ENCODE data around the gene ERAS.
"Not testable (repeated sequence)": the region's sequence is repeated elsewhere in the genome, so short reads cannot be mapped to it uniquely, and the experiment has no call there.

Gene ERAS

GRCh38 chrX:48833542-48834138 lies 7.3 kb downstream of the ERAS start:
- DNase-seq, result no peak

GRCh38 chrX:48834383-48834709 lies 8.0 kb downstream of the ERAS start:
- DNase-seq, result no peak

- DNase-seq, result peak; percentile 11
These were observed 9.4 kb downstream of the ERAS start, which contains the start of gene PCSK1N for GRCh38 chrX:48835524-48836329. Gene PCSK1N (minus strand): TSS chrX:48835610. CDS start chrX:48835532, 78 bp downstream.

- no peak for DNase-seq
These were observed 13.4 kb downstream of the ERAS start for GRCh38 chrX:48839686-48840085.

- DNase-seq, result no peak
These were observed 22.5 kb downstream of the ERAS start for GRCh38 chrX:48848847-48849246.

- no peak for DNase-seq
These were observed 26.5 kb downstream of the ERAS start for GRCh38 chrX:48852857-48853256.

- DNase-seq, result not testable (repeated sequence)
These were observed 27.2 kb downstream of the ERAS start for GRCh38 chrX:48853494-48853893.

- not testable (repeated sequence) for DNase-seq
These were observed 27.9 kb downstream of the ERAS start for GRCh38 chrX:48854121-48854804.

- DNase-seq, result no peak
These were observed 28.6 kb downstream of the ERAS start for GRCh38 chrX:48854898-48855297.

- DNase-seq, result no peak
These were observed 37.9 kb downstream of the ERAS start for GRCh38 chrX:48864210-48864609.

- not testable (repeated sequence) for DNase-seq
These were observed 45.7 kb downstream of the ERAS start for GRCh38 chrX:48872017-48872416.

GRCh38 chrX:48876944-48877343 lies 50.6 kb downstream of the ERAS start:
- DNase-seq, result not testable (repeated sequence)
